Frontal cortex (tissue), 4 donors: ENCODE data around the gene GPR157. TPM values are rescaled to one million over a fixed set of nuclear protein-coding genes. Genes with fewer than 3 reads are reported as not detected.
A peak's percentile ranks its signal among the peaks of the same experiment; 100 is the strongest.
"Not testable (repeated sequence)": the region's sequence is repeated elsewhere in the genome, so short reads cannot be mapped to it uniquely, and the experiment has no call there.

Experiments
- DNase-seq, 2 donors: peaks; one replicate each; pipeline ENCODE4 v3.0.0; 2012; ENCODE audit warnings: low spot score in 2 of 2
- FAIRE-seq: peaks from 2 replicates; lab custom pipeline; 2012; peaks lifted over from hg19 to GRCh38; lab: Jason Lieb, UNC
- total RNA-seq: library from RNA; depleted of rRNA; stranded (reverse); fragments of >200 nt; gene quantifications from one replicate; pipeline ENCODE4 v1.2.3, GENCODE V29; 2014
- donor health status: control.
- donor health status: control.
- donor health status: control.

The GPR157 gene
- total RNA-seq, 1 donor from 2014 or later: 0.41 TPM

- FAIRE-seq (no peak), DNase-seq (no peak)
Measured at GRCh38 chr1:9149151-9149550, 20.2 kb upstream of the GPR157 start.

GRCh38 chr1:9146156-9146555, 17.3 kb upstream of the GPR157 start:
- no peak for FAIRE-seq
- no peak for DNase-seq

DNA sequence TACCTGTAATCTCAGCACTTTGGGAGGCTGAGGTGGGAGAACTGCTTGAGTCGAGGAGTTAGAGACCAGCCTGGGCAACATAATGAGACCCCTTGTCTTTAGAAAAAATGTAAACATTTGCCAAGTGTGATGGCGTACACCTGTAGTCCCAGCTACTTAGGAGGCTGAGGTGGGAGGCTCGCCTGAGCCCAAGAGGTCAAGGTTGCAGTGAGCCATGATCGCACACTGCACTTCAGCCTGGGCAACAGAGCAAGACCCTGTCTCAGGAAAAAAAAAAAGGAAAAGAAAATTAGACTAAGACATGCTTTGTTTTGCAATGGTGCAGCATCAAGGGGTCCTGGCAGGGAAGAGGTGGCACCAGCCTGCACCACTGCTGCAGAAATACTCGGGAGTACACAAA, 16.8 kb upstream of the GPR157 start:
- DNase-seq: no peak
- FAIRE-seq: no peak

DNA sequence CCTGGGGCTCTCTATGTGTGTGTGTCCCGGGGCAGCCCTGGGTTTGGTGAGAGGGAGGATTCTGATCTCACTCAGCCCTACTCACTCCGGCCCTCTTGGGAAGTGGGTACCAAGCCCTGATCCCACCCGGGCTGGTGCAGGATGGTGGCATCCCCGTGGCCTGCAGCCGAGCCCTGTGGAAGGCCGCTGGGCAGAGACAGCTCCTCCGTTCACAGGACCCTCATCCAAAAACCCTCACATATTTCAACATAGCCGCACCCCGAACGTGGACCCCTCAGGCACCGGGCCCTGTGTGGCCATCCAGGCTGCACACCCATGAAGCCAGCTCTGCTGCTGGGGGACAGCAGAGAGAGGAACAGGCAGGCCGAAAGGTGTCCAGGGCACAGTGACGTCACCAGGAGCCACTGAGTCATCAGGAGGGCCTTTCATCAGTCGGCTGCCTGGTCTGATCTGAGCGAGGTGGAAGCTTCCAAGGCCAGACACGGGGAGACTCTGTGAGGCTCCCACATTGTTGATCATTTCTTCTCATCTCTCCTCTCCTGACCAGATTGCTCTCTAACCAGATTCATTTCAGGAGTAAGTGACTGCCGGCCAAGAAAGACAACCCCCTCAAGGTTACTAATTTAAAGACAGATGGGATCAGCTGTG, 16.2 kb upstream of the GPR157 start:
- no peak for FAIRE-seq
- DNase-seq: no peak

DNA sequence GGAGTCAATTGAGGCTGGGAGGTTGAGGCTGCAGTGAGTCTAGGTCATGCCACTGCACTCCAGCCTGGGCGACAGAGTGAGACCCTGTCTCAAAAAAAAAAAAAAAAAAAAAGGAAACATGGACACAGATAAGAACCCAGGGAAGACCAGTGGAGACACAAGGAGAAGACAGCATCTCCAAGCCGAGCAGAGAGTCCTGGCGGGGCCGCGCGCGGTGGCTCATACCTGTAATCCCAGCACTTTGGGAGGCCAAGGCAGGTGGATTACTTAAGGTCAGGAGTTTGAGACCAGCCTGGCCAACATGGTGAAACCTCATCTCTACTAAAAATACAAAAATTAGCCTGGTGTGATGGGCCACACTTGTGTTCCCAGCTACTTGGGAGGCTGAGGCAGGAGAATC, 15.6 kb upstream of the GPR157 start:
- DNase-seq, FAIRE-seq: not testable (repeated sequence)

- no peak for DNase-seq
- no peak for FAIRE-seq
Measured at GRCh38 chr1:9143250-9143649, 14.3 kb upstream of the GPR157 start.

- DNase-seq (no peak), FAIRE-seq (no peak)
Measured at GRCh38 chr1:9139930-9140329, 11.0 kb upstream of the GPR157 start.

- DNase-seq: no peak
- no peak for FAIRE-seq
Measured at GRCh38 chr1:9136932-9137331, 8.0 kb upstream of the GPR157 start.

DNA sequence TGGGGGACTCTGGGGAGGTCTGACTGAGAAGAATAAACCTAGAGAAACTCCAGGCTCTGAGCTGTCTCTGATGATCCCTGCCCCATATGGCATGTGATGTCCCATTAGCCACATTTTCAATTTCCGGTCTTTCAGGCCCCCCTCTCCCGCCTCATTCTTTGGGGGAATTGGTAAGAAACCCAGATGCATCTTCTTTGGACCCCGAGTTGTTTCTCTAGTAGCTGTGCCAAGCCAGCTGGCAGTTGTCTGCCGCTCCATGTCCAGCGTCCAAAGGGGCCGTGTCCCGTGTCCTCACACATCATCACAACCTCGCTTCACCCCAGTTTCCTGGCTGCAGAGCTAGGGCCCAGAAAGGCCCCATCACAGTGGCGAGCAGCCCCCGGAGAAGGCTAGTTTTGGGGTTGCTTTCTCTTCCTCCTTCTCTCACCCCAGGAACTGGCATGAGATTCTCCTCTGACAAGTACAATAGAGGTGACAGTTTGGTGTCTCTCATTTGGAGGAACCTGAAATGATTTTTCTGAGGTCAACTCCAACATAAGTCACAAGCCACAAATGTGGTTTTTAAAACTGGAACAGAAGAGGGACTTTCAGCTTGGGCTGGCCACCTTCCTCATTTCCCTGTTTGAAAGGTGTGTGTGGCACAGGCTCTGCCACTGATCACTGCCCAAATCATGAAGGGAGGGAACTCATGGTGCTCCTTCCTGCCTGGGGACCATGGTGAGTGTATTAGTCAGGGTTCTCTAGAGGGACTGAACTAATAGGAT, 6.4 kb upstream of the GPR157 start:
- FAIRE-seq (no peak), DNase-seq (no peak)

DNA sequence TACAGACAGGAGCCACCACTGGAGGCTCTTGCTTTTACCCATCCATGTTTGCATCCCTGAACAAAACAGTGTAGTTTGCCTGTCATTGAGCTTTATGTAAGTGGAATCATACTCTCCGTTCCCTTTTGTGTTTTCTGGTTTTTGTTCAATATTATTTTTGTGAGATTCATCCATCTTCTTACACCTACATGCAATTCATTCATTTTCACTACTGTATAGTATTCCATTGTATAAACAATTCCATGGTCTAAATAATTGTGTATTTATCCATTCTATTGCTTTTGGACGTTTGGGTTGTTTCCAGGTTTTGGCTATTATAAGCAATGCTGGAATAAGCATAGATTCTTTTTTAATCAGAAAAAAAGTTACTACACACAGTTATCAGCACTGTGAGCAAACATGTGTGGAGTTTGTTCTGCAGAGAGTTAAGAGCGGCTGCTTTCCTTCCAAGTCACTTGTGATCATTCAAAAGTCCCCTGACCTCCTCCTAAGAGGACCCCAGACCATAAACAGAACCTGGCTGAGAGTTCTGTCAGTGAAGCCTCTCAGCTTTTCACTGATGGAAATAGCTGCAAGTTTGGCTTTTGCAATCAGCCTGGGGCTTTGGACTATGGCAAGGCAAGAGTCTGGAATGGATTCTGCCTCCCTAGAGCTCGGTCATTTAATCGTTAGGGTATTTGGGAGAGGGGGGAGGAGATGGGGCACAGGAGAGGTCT, 5.1 kb upstream of the GPR157 start:
- FAIRE-seq (no peak), DNase-seq (no peak)

- DNase-seq: peak; percentile 44 to 90
- FAIRE-seq: no peak
Measured at GRCh38 chr1:9129266-9130041, 552 bp upstream of the GPR157 start.

GRCh38 chr1:9128166-9128519, 759 bp downstream of the GPR157 start:
- DNase-seq (peak in 1 of 2 donors; percentile 41), FAIRE-seq (no peak)

DNA sequence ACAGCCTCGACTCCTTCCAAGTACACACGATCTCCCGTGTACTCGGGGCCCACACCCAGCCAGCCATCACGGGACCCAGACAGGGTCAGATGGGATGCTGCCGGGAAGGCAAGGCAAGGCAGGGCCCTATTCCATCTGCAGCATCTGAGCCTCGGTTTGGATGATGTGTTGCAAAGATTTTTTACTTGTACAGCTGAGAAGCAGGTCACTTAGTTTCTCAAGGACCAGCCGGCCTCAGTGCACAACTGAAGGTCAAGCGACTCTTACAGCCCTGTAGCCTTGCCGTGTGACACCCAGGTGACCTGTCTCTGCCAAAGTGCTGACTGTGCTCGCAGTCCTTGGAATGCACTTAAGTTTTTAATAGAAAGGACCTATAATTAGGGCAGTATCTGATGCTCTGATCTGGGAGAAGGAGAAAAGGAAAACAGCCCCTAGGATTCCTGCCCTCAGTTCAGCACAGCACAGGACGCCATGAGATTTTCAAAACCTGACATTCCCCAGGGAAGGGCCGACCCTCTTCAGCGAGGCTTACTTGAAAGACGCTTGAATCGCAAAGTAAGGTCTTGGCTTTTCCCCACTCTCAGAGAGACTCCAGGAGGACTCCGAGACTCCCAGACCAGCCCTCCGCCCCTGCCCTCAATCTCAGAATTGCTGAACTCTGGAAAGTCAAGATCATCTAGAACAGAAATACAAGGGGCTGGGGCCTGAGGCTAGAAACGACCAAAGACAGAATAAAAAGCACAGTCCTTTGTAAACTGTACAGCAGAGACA, 1.3 kb downstream of the GPR157 start:
- FAIRE-seq (no peak), DNase-seq (no peak)

- DNase-seq (no peak), FAIRE-seq (no peak)
Measured at GRCh38 chr1:9126511-9126910, 2.4 kb downstream of the GPR157 start.

GRCh38 chr1:9125847-9126246, 3.1 kb downstream of the GPR157 start:
- FAIRE-seq: not testable (repeated sequence)

DNA sequence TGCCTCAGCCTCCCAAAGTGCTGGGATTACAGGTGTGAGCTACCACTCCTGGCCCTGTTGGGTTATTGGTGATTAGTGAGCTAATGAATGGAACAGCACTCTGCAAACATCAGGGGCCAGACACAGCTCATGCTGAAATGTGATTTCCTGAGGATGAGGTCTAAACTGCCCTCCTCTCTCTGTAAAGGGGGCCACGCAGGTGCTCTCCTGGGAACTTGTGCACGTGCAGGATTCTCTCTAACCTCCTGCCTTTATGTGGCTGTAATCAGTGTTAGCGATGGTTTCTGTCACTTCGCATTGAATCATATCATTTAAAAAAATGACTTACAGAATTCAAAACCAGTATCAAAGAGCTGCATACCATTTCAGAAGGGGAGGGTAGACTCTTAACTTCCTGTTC, 3.6 kb downstream of the GPR157 start:
- FAIRE-seq (no peak), DNase-seq (no peak)

More at GRCh38 chr1:9125847-9126246, 3.1 kb downstream of the GPR157 start:
- not testable (repeated sequence) for DNase-seq

GRCh38 chr1:9124389-9124788, 4.5 kb downstream of the GPR157 start:
- not testable (repeated sequence) for DNase-seq, FAIRE-seq

- not testable (repeated sequence) for FAIRE-seq, DNase-seq
Measured at GRCh38 chr1:9123665-9124064, 5.2 kb downstream of the GPR157 start.
